ENCODE results near the gene STX7.
A peak's percentile ranks its signal among the peaks of the same experiment; 100 is the strongest.

Gene STX7

GRCh38 chr6:132410830-132411229 is 102.1 kb downstream of the STX7 start:
- no peaks in the 10 kb centered on the region for H3K36me3 ChIP-seq (replicated peaks)
- no peaks in the 10 kb centered on the region for H3K9me3 ChIP-seq
- no peak overlapping the region for H3K4me3 ChIP-seq
- H3K4me1 ChIP-seq: no peaks in the 10 kb centered on the region
- H3K27me3 ChIP-seq (ENCODE audit: low read depth): peaks cover 7% of the 10 kb centered on the region; the same call in 1 of the 2 replicates
- in situ Hi-C loops (cut with MboI; ENCODE audit: low sequenced_read_pairs): no loop called here
- DNase-seq (ENCODE audit: low spot score in 2 of 2): no peak

- in situ Hi-C loops (cut with MboI; ENCODE audit: low sequenced_read_pairs): no loop called here
- no peak overlapping the region for H3K4me3 ChIP-seq
- no peaks in the 10 kb centered on the region for H3K9me3 ChIP-seq
Observed at GRCh38 chr6:132405143-132405915, 107.6 kb downstream of the STX7 start.

DNA sequence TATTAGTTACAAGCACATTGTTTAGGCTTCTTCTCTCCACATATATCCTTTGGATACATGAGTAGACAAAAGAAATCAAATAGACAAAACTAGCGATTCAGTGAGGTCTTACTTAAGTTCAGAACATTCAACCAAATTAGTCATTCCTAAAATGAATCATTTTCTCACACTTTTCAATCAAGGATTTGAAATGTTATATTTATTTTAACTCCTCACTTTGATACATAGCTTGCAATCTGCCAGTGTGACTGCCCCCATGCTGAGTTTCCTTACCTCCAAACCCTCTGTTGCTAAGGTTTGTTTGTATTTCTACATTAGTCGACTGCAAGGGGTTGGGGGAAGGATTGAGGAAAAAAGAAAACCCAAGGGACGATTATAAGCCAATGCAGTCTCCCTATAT is 108.2 kb downstream of the STX7 start:
- DNase-seq (ENCODE audit: low spot score in 2 of 2): no peak
- H3K4me3 ChIP-seq: no peak overlapping the region
- peaks cover 10% of the 10 kb centered on the region for H3K27me3 ChIP-seq (ENCODE audit: low read depth)
- no peaks in the 10 kb centered on the region for H3K36me3 ChIP-seq (replicated peaks)
- 0 out of 2 replicates have a peak, but pooled peaks cover 2% of the 10 kb centered on the region for H3K4me1 ChIP-seq
- in situ Hi-C loops (cut with MboI; ENCODE audit: low sequenced_read_pairs): no loop called here
- H3K9me3 ChIP-seq: no peaks in the 10 kb centered on the region

More at GRCh38 chr6:132405143-132405915, 107.6 kb downstream of the STX7 start:
- H3K4me1 ChIP-seq: no peaks in the 10 kb centered on the region
- peaks cover 10% of the 10 kb centered on the region for H3K27me3 ChIP-seq (ENCODE audit: low read depth)
- H3K36me3 ChIP-seq (replicated peaks): no peaks in the 10 kb centered on the region
- no peak for DNase-seq (ENCODE audit: low spot score in 2 of 2)

- H3K4me3 ChIP-seq: no peak overlapping the region
- in situ Hi-C loops (cut with MboI; ENCODE audit: low sequenced_read_pairs): no loop called here
- no peaks in the 10 kb centered on the region for H3K9me3 ChIP-seq
- 0 out of 2 replicates have a peak, but pooled peaks cover 3% of the 10 kb centered on the region for H3K4me1 ChIP-seq
- peaks cover 10% of the 10 kb centered on the region for H3K27me3 ChIP-seq (ENCODE audit: low read depth)
- no peaks in the 10 kb centered on the region for H3K36me3 ChIP-seq (replicated peaks)
- DNase-seq (ENCODE audit: low spot score in 2 of 2): no peak
Observed at GRCh38 chr6:132404330-132404729, 108.6 kb downstream of the STX7 start.

DNA sequence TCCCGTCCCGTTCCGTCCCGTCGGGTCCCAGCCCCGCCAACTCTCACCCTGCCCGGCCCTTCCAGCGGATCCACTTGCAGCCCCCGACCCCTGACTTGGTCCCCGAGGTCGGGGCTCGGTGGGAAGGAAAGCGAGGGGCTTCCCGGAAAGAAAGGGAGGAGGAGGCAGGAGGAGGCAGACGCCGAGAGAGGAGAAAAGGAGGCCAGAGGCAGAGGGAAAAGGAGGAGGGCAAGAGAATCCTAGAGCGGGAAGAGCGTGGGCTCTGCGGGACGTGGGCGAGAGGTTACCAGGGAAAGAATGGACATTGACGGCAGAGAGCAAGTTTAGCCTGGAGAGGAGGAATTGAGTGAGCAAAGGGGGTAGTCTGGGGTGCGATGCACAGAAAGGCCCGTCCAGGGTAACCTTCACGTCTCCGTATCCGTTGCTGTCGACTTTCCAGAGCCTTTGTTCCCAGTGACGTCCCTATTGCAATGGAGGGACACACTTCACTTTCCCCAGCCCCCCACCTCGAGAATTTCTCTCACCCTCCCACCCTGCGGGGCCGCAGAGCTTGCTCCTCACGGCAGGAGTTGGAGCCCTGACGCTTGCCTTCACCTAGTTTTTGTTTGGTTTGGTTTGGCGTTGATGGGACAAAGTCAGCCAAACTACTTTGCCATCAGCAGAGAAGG is 111.2 kb downstream of the STX7 start:
- H3K4me3 ChIP-seq: peak overlapping the region; percentile 65
- DNase-seq (ENCODE audit: low spot score in 2 of 2): no peak
- H3K4me1 ChIP-seq: 0 out of 2 replicates have a peak, but pooled peaks cover 3% of the 10 kb centered on the region
- H3K9me3 ChIP-seq: no peaks in the 10 kb centered on the region
- in situ Hi-C loops (cut with MboI; ENCODE audit: low sequenced_read_pairs): no loop called here
- peaks cover 10% of the 10 kb centered on the region for H3K27me3 ChIP-seq (ENCODE audit: low read depth)
- H3K36me3 ChIP-seq (replicated peaks): no peaks in the 10 kb centered on the region

DNA sequence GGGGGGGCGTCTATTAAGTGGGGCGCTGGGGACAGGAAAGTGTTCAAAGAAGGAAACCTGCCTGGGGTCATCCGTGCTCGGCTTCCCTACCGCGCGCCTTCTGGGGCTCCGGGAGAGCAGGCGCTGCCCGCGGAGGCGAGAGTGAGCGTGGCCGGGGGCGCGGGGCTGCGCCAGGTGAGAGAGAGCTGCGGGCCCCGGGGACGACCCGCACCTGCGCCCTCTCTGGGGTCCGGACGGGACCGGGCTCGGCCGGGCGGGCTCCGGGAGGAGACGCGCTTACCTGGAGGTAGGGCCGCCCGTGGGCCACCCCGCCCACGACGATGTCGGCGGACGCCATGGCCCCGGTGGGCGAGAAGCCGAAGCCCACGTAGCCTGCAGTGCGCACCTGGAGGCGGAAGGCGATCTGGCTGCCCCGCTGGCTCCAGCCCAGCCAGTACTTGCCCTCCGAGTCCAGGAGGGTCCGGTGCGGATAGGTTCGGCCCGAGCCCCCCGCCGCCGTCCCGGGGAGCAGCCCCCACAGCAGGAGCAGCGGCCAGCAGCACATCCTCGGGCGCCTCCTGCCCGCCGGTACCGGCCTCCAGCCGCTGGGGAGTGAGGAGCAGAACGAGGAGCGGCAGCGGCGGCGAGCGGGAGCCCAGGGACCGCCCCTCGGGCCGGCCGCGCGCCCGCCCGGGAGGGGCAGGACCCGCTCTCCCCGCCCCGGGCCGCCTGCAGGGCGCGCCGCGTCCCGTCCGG is 111.9 kb downstream of the STX7 start, which contains the start of gene MOXD1:
MOXD1 (minus strand) TSS at position 593 of the 735 bp plus-strand sequence; CDS start at position 544, 49 bp downstream.
- in situ Hi-C loops (cut with MboI; ENCODE audit: low sequenced_read_pairs): no loop called here
- Histone ChIP-seq H3K4me1 (0 out of 2 replicates have a peak, but pooled peaks cover 3% of the 10 kb centered on the region), H3K4me3 (peak within 1 kb of the TSS; percentile 65), H3K9me3 (no peaks in the 10 kb centered on the region), H3K27me3 (ENCODE audit: low read depth) (peaks cover 10% of the 10 kb centered on the region), H3K36me3 (replicated peaks) (no peaks in the 10 kb centered on the region)
- DNase-seq (ENCODE audit: low spot score in 2 of 2): peak; percentile 19 to 68

DNA sequence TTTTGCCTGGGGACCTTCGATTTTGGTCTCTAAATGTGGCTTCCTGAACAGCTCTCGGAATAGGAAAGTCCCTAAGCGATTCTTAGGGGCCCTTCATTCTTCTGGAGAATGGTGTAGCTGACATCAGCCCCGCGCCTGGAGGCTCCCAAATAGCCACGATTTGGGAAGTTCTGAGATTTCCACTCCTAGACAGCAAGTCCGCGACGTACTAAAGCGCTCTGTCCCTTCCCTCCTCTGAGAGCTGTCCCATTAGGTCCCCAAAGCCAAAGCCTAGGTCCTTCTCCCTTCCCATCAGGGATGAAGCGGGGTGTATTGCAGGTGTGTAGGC is 112.4 kb downstream of the STX7 start:
- Histone ChIP-seq H3K36me3 (replicated peaks) (no peaks in the 10 kb centered on the region), H3K27me3 (ENCODE audit: low read depth) (peaks cover 6% of the 10 kb centered on the region), H3K9me3 (no peaks in the 10 kb centered on the region), H3K4me3 (peak overlapping the region; percentile 65), H3K4me1 (0 out of 2 replicates have a peak, but pooled peaks cover 3% of the 10 kb centered on the region)
- peak in 1 of 2 experiments; percentile 12 for DNase-seq (ENCODE audit: low spot score in 2 of 2)
- in situ Hi-C loops (cut with MboI; ENCODE audit: low sequenced_read_pairs): no loop called here

DNA sequence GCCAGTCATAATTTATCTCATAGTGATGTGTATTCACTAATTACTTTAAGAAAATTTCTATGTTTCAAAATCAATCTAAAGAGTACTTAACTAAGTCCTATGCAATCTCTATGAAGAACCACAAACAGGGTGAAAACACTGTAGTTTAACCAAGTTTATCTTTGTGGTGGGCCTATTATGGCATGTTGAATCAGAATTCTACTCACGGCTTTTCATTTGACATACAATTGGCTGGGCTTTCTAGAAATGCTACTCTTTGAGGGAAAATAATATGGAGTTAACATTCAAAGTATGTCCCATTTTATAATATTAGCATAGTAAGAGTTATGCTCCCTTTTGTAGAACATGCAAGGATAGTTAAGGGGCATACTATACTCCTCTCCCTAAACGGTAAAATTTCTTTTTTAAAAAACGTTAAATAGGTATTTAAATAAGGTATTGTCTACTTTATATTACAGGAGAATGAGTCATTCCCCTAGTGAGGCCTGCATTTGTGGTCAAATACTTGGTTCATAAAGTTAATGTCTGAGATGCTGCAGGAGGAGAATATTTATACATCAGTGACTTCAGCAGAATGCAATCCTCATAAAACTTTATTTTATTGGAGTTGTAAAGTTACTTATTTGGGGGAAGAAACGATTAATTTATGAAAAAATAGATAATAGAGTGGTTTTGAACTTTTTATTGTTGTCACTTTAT is 113.4 kb downstream of the STX7 start:
- Histone ChIP-seq H3K27me3 (ENCODE audit: low read depth) (no peaks in the 10 kb centered on the region), H3K4me3 (no peak overlapping the region), H3K9me3 (no peaks in the 10 kb centered on the region), H3K36me3 (replicated peaks) (no peaks in the 10 kb centered on the region), H3K4me1 (0 out of 2 replicates have a peak, but pooled peaks cover 3% of the 10 kb centered on the region)
- in situ Hi-C loops (cut with MboI; ENCODE audit: low sequenced_read_pairs): no loop called here
- no peak for DNase-seq (ENCODE audit: low spot score in 2 of 2)

All from HAP-1 (cell line).